CD4-positive, alpha-beta T cell treated with Interleukin-21 for 1 hour (primary cell): ENCODE measurements around the gene SPRYD3.
"Not testable (repeated sequence)": the region's sequence is repeated elsewhere in the genome, so short reads cannot be mapped to it uniquely, and the experiment has no call there.

Experiments
- DNase-seq: peaks from one replicate; pipeline ENCODE4 v3.0.0-alpha.2; 2020

SPRYD3 gene

GRCh38 chr12:53079226-53080117 is at the start of gene SPRYD3:
TSS of gene SPRYD3 (minus strand) at chr12:53079390. CDS start at chr12:53079333, 57 bp downstream.
- DNase-seq, result peak; percentile 98

GRCh38 chr12:53127169-53127568 is 48.0 kb upstream of the SPRYD3 start:
- no peak for DNase-seq

- no peak for DNase-seq
These were observed 45.1 kb upstream of the SPRYD3 start for GRCh38 chr12:53124352-53124723.

- no peak for DNase-seq
These were observed 44.6 kb upstream of the SPRYD3 start for GRCh38 chr12:53123578-53124351.

GRCh38 chr12:53122961-53123468 is 43.8 kb upstream of the SPRYD3 start:
- no peak for DNase-seq

GRCh38 chr12:53120685-53121525 is 41.7 kb upstream of the SPRYD3 start:
- no peak for DNase-seq

GRCh38 chr12:53118751-53119300 is 39.6 kb upstream of the SPRYD3 start:
- DNase-seq, result no peak

- DNase-seq, result no peak
These were observed 36.9 kb upstream of the SPRYD3 start for GRCh38 chr12:53115891-53116648.

GRCh38 chr12:53115112-53115890 is 36.1 kb upstream of the SPRYD3 start:
- DNase-seq, result no peak

GRCh38 chr12:53113951-53114350 is 34.8 kb upstream of the SPRYD3 start:
- no peak for DNase-seq

- DNase-seq, result no peak
These were observed 34.0 kb upstream of the SPRYD3 start for GRCh38 chr12:53113136-53113705.

- not testable (repeated sequence) for DNase-seq
These were observed 33.2 kb upstream of the SPRYD3 start for GRCh38 chr12:53112431-53112830.

GRCh38 chr12:53107122-53107521 is 27.9 kb upstream of the SPRYD3 start:
- DNase-seq, result no peak

- DNase-seq, result no peak
These were observed 26.7 kb upstream of the SPRYD3 start for GRCh38 chr12:53105712-53106439.

GRCh38 chr12:53105256-53105655 is 26.1 kb upstream of the SPRYD3 start:
- DNase-seq, result no peak

- peak; percentile 34 for DNase-seq
These were observed 24.7 kb upstream of the SPRYD3 start for GRCh38 chr12:53103860-53104305.

GRCh38 chr12:53102883-53103807 is 24.0 kb upstream of the SPRYD3 start, which contains the start of gene SOAT2:
TSS of gene SOAT2 (plus strand) at chr12:53103486. CDS start at chr12:53103578, 92 bp downstream.
- peak; percentile 58 for DNase-seq
